ENCODE measurements around the gene COPG1. TPM values are rescaled to one million over a fixed set of nuclear protein-coding genes. Genes with fewer than 3 reads are reported as not detected.

Gene COPG1
- total RNA-seq, 1 donor from 2014 or later = 276 TPM

- Mint-ChIP-seq H3K4me3 (ENCODE audit: unreplicated experiment) (no peak overlapping the region), H3K9me3 (ENCODE audit: low read depth) (no peaks in the 10 kb centered on the region), H3K4me1 (ENCODE audit: low read depth) (peaks cover 47% of the 10 kb centered on the region), H3K36me3 (ENCODE audit: low read depth) (no peaks in the 10 kb centered on the region), H3K27me3 (ENCODE audit: low read depth) (no peaks in the 10 kb centered on the region), H3K27ac (ENCODE audit: unreplicated experiment) (peak overlapping the region; percentile 79)
- no peak for DNase-seq (ENCODE audit: low spot score)
- peak; percentile 21 for TF ChIP-seq CTCF (IDR thresholded peaks at IDR 0.05)
These were observed 20.4 kb upstream of the COPG1 start for GRCh38 chr3:129228891-129229585.

GRCh38 chr3:129230311-129231019 lies 18.9 kb upstream of the COPG1 start:
- no peak overlapping the region for H3K4me3 Mint-ChIP-seq (ENCODE audit: unreplicated experiment)
- no peaks in the 10 kb centered on the region for H3K9me3 Mint-ChIP-seq (ENCODE audit: low read depth)
- peaks cover 38% of the 10 kb centered on the region for H3K4me1 Mint-ChIP-seq (ENCODE audit: low read depth)
- H3K36me3 Mint-ChIP-seq (ENCODE audit: low read depth) = no peaks in the 10 kb centered on the region
- TF ChIP-seq CTCF (IDR thresholded peaks at IDR 0.05) = no peak
- no peak for DNase-seq (ENCODE audit: low spot score)
- peak overlapping the region; percentile 39 for H3K27ac Mint-ChIP-seq (ENCODE audit: unreplicated experiment)
- H3K27me3 Mint-ChIP-seq (ENCODE audit: low read depth) = no peaks in the 10 kb centered on the region

- H3K36me3 Mint-ChIP-seq (ENCODE audit: low read depth) = no peaks in the 10 kb centered on the region
- H3K27me3 Mint-ChIP-seq (ENCODE audit: low read depth) = no peaks in the 10 kb centered on the region
- H3K4me3 Mint-ChIP-seq (ENCODE audit: unreplicated experiment) = no peak overlapping the region
- no peak overlapping the region for H3K27ac Mint-ChIP-seq (ENCODE audit: unreplicated experiment)
- peaks cover 33% of the 10 kb centered on the region for H3K4me1 Mint-ChIP-seq (ENCODE audit: low read depth)
- no peak for TF ChIP-seq CTCF (IDR thresholded peaks at IDR 0.05)
- no peaks in the 10 kb centered on the region for H3K9me3 Mint-ChIP-seq (ENCODE audit: low read depth)
- no peak for DNase-seq (ENCODE audit: low spot score)
These were observed 17.9 kb upstream of the COPG1 start for GRCh38 chr3:129231331-129232119.

GRCh38 chr3:129233538-129233937 lies 15.9 kb upstream of the COPG1 start:
- no peak overlapping the region for H3K27ac Mint-ChIP-seq (ENCODE audit: unreplicated experiment)
- peaks cover 26% of the 10 kb centered on the region for H3K4me1 Mint-ChIP-seq (ENCODE audit: low read depth)
- no peaks in the 10 kb centered on the region for H3K27me3 Mint-ChIP-seq (ENCODE audit: low read depth)
- DNase-seq (ENCODE audit: low spot score) = no peak
- no peak for TF ChIP-seq CTCF (IDR thresholded peaks at IDR 0.05)
- H3K9me3 Mint-ChIP-seq (ENCODE audit: low read depth) = no peaks in the 10 kb centered on the region
- no peaks in the 10 kb centered on the region for H3K36me3 Mint-ChIP-seq (ENCODE audit: low read depth)
- no peak overlapping the region for H3K4me3 Mint-ChIP-seq (ENCODE audit: unreplicated experiment)

GRCh38 chr3:129234441-129234840 lies 15.0 kb upstream of the COPG1 start:
- H3K4me3 Mint-ChIP-seq (ENCODE audit: unreplicated experiment) = no peak overlapping the region
- peaks cover 21% of the 10 kb centered on the region for H3K4me1 Mint-ChIP-seq (ENCODE audit: low read depth)
- no peaks in the 10 kb centered on the region for H3K36me3 Mint-ChIP-seq (ENCODE audit: low read depth)
- H3K9me3 Mint-ChIP-seq (ENCODE audit: low read depth) = no peaks in the 10 kb centered on the region
- H3K27ac Mint-ChIP-seq (ENCODE audit: unreplicated experiment) = no peak overlapping the region
- no peaks in the 10 kb centered on the region for H3K27me3 Mint-ChIP-seq (ENCODE audit: low read depth)
- no peak for TF ChIP-seq CTCF (IDR thresholded peaks at IDR 0.05)
- no peak for DNase-seq (ENCODE audit: low spot score)

All from chondrocyte (in vitro differentiated cells).